MCF 10A (cell line): ENCODE results near the gene PTH1R. TPM values are rescaled to one million over a fixed set of nuclear protein-coding genes. Genes with fewer than 3 reads are reported as not detected.

Experiments used
- BruUV-seq: library from RNA; stranded (reverse); fragments of 400-500 nt; replicated peaks from 2 replicates; lab custom pipeline; 2021; lab: Mats Ljungman, UMichigan
- CTCF ChIA-PET: fragments of 300-600 bp; sonication (Branson Sonifier 250); formaldehyde crosslinking; extraction: SDS; loops from one replicate; lab custom pipeline; 2021; ENCODE audit warnings: antibody characterized with exemption, inconsistent platforms; lab: Yijun Ruan, JAX
- POLR2A ChIA-PET: fragments of 300-600, 350-650 bp; sonication (Branson Sonifier 250); formaldehyde crosslinking; extraction: SDS; loops from one replicate; lab custom pipeline; 2020; ENCODE audit warnings: antibody characterized with exemption, inconsistent platforms; lab: Yijun Ruan, JAX
- DNase-seq: peaks from one replicate; pipeline ENCODE4 v3.0.0-alpha.2; 2018; ENCODE audit not compliant: unreplicated experiment
- H3K27ac Mint-ChIP-seq: one replicate; pipeline ENCODE4 v1.8.0; 2022; ENCODE audit warnings: mild to moderate bottlenecking, low read depth, mixed read lengths; ENCODE audit not compliant: unreplicated experiment
- H3K27me3 Mint-ChIP-seq: one replicate; pipeline ENCODE4 v1.8.0; 2022; ENCODE audit warnings: mixed read lengths; ENCODE audit not compliant: insufficient read depth, unreplicated experiment
- H3K36me3 Mint-ChIP-seq: one replicate; pipeline ENCODE4 v1.8.0; 2022; ENCODE audit warnings: mild to moderate bottlenecking, moderate library complexity, mixed read lengths; ENCODE audit not compliant: insufficient read depth, unreplicated experiment
- H3K4me1 Mint-ChIP-seq: one replicate; pipeline ENCODE4 v1.8.0; 2022; ENCODE audit warnings: mixed read lengths; ENCODE audit not compliant: insufficient read depth, unreplicated experiment
- H3K4me3 Mint-ChIP-seq: one replicate; pipeline ENCODE4 v1.8.0; 2022; ENCODE audit warnings: mild to moderate bottlenecking, moderate library complexity, mixed read lengths; ENCODE audit not compliant: unreplicated experiment
- H3K9me3 Mint-ChIP-seq: one replicate; pipeline ENCODE4 v1.8.0; 2022; ENCODE audit warnings: mixed read lengths; ENCODE audit not compliant: unreplicated experiment
- CTCF ChIP-seq: fragments of 200-600 bp; IDR thresholded peaks from one replicate; pipeline ENCODE4 v1.8.0; 2022; ENCODE audit warnings: antibody characterized with exemption, mild to moderate bottlenecking; ENCODE audit not compliant: unreplicated experiment
- intact Hi-C: fragments of 100-400 bp; cut with micrococcal nuclease; formaldehyde crosslinking; loops from 2 replicates; pipeline ENCODE4 v1.14.1; 2022
- total RNA-seq: library from RNA; stranded (reverse); gene quantifications from 2 replicates; pipeline ENCODE4 v1.2.3, GENCODE V29; 2022

PTH1R gene
- total RNA-seq, 1 experiment from 2014 or later = not detected

GRCh38 chr3:46885612-46886011, 8.1 kb downstream of the PTH1R start:
- H3K27me3 Mint-ChIP-seq = peaks cover 26% of the 10 kb centered on the region
- no peak overlapping the region for H3K27ac Mint-ChIP-seq
- intact Hi-C loops = no loop called here
- no peaks in the 10 kb centered on the region for H3K9me3 Mint-ChIP-seq
- peaks cover 6% of the 10 kb centered on the region for H3K36me3 Mint-ChIP-seq
- DNase-seq = no peak
- POLR2A ChIA-PET = interaction anchor here (0.7 kb wide), 1 partner anchor 9 kb away, joined by 3 read pairs; no protein-coding TSS in a partner anchor
- no TSS peak for BruUV-seq
- no peak for TF ChIP-seq CTCF
- H3K4me1 Mint-ChIP-seq = no peaks in the 10 kb centered on the region
- no peak overlapping the region for H3K4me3 Mint-ChIP-seq
- CTCF ChIA-PET = interaction anchor here (1.7 to 1.9 kb wide), 2 partner anchors 9 to 19 kb away, joined by 9 read pairs; no protein-coding TSS in a partner anchor

DNA sequence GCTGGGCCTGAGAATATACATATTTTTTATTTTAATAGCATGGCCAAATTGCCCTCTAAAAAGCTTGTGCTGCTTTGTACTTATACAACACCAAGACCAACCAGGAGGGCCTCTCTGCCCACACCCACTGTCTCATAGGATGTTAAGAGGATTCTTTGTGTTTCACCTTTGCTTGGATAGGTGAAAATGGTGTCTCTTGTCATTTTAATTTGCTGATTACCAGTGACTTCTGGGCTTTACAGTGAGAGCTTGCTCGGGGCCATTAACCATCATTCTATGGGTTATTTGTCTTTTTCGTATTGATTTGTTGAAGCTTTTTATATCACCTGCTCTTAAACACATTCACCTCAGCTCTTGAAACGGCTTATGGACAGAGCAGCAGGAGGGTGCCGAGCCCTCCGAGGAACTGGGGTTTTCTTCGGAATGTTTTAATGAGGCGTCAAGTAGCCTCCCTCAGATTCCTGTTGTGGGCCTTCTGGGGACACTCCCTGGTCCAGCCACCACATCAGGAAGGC, 10.5 kb downstream of the PTH1R start:
- Mint-ChIP-seq H3K27ac (no peak overlapping the region), H3K4me1 (no peaks in the 10 kb centered on the region), H3K27me3 (peaks cover 34% of the 10 kb centered on the region), H3K4me3 (no peak overlapping the region), H3K36me3 (peaks cover 6% of the 10 kb centered on the region), H3K9me3 (no peaks in the 10 kb centered on the region)
- no peak for TF ChIP-seq CTCF
- ChIA-PET CTCF (interaction anchor here (0.6 to 1.7 kb wide), 3 partner anchors 10 to 242 kb away, joined by 3 read pairs; partner anchors contain the start of gene PTH1R), POLR2A (no interaction called here)
- no TSS peak for BruUV-seq
- intact Hi-C loops = no loop called here
- no peak for DNase-seq

- Mint-ChIP-seq H3K27ac (no peak overlapping the region), H3K36me3 (peaks cover 6% of the 10 kb centered on the region), H3K27me3 (peaks cover 32% of the 10 kb centered on the region), H3K9me3 (no peaks in the 10 kb centered on the region), H3K4me1 (no peaks in the 10 kb centered on the region), H3K4me3 (no peak overlapping the region)
- DNase-seq = no peak
- ChIA-PET CTCF (interaction anchor here (0.7 to 1.4 kb wide), 2 partner anchors 21 to 22 kb away, joined by 3 to 6 read pairs; no protein-coding TSS in a partner anchor), POLR2A (no interaction called here)
- no peak for TF ChIP-seq CTCF
- no TSS peak for BruUV-seq
- intact Hi-C loops = no loop called here
These were observed 11.2 kb downstream of the PTH1R start for GRCh38 chr3:46888705-46889104.

DNA sequence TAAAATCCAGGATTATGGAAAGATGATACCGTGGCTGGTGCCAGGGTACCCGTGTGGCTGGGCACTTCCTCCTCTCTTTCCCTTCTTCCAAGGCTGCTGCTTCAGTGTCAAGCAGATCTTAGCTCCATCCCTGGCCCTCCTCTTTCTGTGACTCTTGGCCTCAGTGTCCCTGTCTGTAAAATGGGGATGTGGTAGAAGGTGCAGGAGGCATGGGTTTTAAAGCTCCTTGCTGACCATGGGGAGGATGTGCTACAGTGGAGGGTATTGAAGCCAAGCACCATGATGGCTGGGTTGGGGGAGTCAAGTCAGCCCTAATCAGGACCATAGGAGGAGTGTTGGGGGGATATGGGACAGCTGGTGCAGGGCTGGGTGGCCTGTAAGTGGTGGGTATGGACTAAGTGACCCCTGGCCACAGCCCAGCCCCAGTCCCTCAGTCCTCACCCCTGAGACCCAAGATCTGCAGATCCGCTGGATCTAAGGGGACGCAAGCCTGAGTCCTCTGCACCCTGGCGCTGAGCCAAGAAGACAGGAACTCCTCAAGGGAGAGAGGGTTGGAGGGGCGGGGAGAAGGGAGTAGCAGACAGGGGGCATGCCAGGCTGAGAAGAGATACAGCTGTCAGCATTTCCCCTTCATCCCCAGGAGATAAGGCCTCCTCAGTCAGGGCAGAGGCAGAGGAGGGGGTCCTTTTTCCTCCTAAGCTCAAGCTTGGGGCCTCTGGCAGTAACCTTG, 12.0 kb downstream of the PTH1R start:
- TF ChIP-seq CTCF = no peak
- Mint-ChIP-seq H3K9me3 (no peaks in the 10 kb centered on the region), H3K36me3 (peaks cover 6% of the 10 kb centered on the region), H3K4me3 (no peak overlapping the region), H3K27me3 (peaks cover 23% of the 10 kb centered on the region), H3K27ac (no peak overlapping the region), H3K4me1 (no peaks in the 10 kb centered on the region)
- DNase-seq = no peak
- intact Hi-C loops = no loop called here
- ChIA-PET CTCF (interaction anchor here (0.6 to 1.4 kb wide), 2 partner anchors 20 to 22 kb away, joined by 3 to 6 read pairs; no protein-coding TSS in a partner anchor), POLR2A (no interaction called here)
- BruUV-seq = no TSS peak
